H1 (cell line): Measurements from ENCODE around the gene HS6ST2.

Experiments used
- CTCF ChIP-seq, 3 experiments: IDR thresholded peaks; 1 replicate in 2 of 3; 2 replicates in 1 of 3; pipeline versions ENCODE4 v1.5.1 to v1.6.1; 2011; ENCODE audit warnings: low read length in 3 of 3, mild to moderate bottlenecking in 3 of 3, inconsistent platforms in 2 of 3, low read depth in 1 of 3, moderate library complexity in 1 of 3; ENCODE audit not compliant: insufficient read depth in 1 of 3; ENCODE audit errors: control extremely low read depth in 1 of 3
- E2F6 ChIP-seq: IDR thresholded peaks from 2 replicates; pipeline ENCODE4 v1.6.1; 2012; ENCODE audit warnings: inconsistent platforms
- EP300 ChIP-seq, 2 experiments: IDR thresholded peaks; 1 replicate in 1 of 2; 2 replicates in 1 of 2; pipeline ENCODE4 v1.6.1; 2011 to 2012; ENCODE audit warnings: low read depth in 2 of 2, low read length in 2 of 2, mild to moderate bottlenecking in 2 of 2, borderline replicate concordance in 1 of 2, inconsistent platforms in 1 of 2, moderate library complexity in 1 of 2
- KDM5A ChIP-seq: fragments of 200-600 bp; IDR thresholded peaks from 2 replicates; pipeline ENCODE4 v1.7.1; 2012; ENCODE audit warnings: mild to moderate bottlenecking, low read length, inconsistent platforms, mixed read lengths
- MAFK ChIP-seq: IDR thresholded peaks from 2 replicates; pipeline ENCODE4 v1.6.1; 2012; ENCODE audit warnings: low read depth, mild to moderate bottlenecking, improper control_type of control experiment, low read length
- POLR2AphosphoS5 ChIP-seq: IDR thresholded peaks from 2 replicates; pipeline ENCODE4 v1.6.1; 2011; ENCODE audit warnings: low read depth, low read length
- RBBP5 ChIP-seq: IDR thresholded peaks from 2 replicates; pipeline ENCODE4 v1.7.1; 2012; ENCODE audit warnings: low read depth, mild to moderate bottlenecking, inconsistent platforms, low read length, moderate library complexity, borderline replicate concordance
- SIX5 ChIP-seq: IDR thresholded peaks from 2 replicates; pipeline ENCODE4 v1.6.1; 2011; ENCODE audit warnings: mild to moderate bottlenecking, low read depth, low read length
- SP1 ChIP-seq: IDR thresholded peaks from 2 replicates; pipeline ENCODE4 v1.6.1; 2011; ENCODE audit warnings: low read depth, low read length

- no peak for TF ChIP-seq SP1
- TF ChIP-seq MAFK: no peak
- no peak for TF ChIP-seq SIX5
- TF ChIP-seq KDM5A: no peak
- TF ChIP-seq POLR2AphosphoS5: no peak
- no peak for TF ChIP-seq CTCF (IDR thresholded peaks at IDR 0.05; ENCODE audit: control extremely low read depth in 1 of 3, insufficient read depth in 1 of 3, low read depth in 1 of 3, low read length in 3 of 3)
- TF ChIP-seq RBBP5: no peak
- no peak for TF ChIP-seq E2F6
- TF ChIP-seq EP300 (IDR thresholded peaks at IDR 0.05; ENCODE audit: borderline replicate concordance in 1 of 2, low read depth in 2 of 2, low read length in 2 of 2): no peak
Observed at GRCh38 chrX:132887569-132887968, 70.9 kb downstream of the HS6ST2 start.
